Measurements from ENCODE around the gene KIF6. TPM values are rescaled to one million over a fixed set of nuclear protein-coding genes. Genes with fewer than 3 reads are reported as not detected.

The KIF6 gene
- total RNA-seq, 4 donors from 2014 or later: 0.40 to 1.3 (median 0.80) TPM

DNA sequence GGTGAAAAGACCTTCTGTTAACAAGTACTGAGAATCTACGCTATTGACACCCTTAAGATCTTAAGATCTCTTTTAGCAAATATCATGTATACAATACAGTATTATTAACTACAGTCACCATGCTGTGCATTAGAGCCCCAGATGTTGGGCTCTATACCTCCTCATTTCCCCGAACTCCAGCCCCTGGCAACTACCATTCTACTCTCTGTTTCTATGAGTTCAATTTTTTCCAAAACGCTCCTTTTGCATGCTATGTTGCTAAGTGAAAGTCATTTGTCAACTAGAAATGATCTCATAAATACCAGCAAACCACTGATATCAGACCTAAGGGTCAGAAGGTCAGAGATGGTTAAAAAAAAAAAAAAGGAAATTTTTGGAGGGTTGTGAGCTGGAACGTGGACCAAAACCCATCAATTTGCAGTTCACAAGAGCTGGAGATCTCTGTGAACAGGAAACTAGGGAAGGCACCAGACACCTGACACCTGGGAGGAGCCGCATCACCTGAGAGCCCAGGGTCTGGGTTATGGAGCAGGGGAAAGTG is 280.7 kb downstream of the KIF6 start:
- 91% methylated on average over 5 of the region's 5 CpGs for WGBS, 2 donors
- DNase-seq: no peak
- no peaks in the 10 kb centered on the region for H3K9me3 ChIP-seq
- H3K27ac ChIP-seq: no peak overlapping the region
- H3K27me3 ChIP-seq: no peaks in the 10 kb centered on the region
- H3K36me3 ChIP-seq: no peaks in the 10 kb centered on the region
- intact Hi-C loops (cut with DNase I): no loop called here
- TF ChIP-seq, protein P1, sequence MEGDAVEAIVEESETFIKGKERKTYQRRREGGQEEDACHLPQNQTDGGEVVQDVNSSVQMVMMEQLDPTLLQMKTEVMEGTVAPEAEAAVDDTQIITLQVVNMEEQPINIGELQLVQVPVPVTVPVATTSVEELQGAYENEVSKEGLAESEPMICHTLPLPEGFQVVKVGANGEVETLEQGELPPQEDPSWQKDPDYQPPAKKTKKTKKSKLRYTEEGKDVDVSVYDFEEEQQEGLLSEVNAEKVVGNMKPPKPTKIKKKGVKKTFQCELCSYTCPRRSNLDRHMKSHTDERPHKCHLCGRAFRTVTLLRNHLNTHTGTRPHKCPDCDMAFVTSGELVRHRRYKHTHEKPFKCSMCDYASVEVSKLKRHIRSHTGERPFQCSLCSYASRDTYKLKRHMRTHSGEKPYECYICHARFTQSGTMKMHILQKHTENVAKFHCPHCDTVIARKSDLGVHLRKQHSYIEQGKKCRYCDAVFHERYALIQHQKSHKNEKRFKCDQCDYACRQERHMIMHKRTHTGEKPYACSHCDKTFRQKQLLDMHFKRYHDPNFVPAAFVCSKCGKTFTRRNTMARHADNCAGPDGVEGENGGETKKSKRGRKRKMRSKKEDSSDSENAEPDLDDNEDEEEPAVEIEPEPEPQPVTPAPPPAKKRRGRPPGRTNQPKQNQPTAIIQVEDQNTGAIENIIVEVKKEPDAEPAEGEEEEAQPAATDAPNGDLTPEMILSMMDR (IDR thresholded peaks at IDR 0.05): no peak
- TF ChIP-seq POLR2A (IDR thresholded peaks at IDR 0.05): no peak
- no peaks in the 10 kb centered on the region for H3K4me1 ChIP-seq
- H3K4me3 ChIP-seq (replicated peaks in 1 of 3): no peak overlapping the region

DNA sequence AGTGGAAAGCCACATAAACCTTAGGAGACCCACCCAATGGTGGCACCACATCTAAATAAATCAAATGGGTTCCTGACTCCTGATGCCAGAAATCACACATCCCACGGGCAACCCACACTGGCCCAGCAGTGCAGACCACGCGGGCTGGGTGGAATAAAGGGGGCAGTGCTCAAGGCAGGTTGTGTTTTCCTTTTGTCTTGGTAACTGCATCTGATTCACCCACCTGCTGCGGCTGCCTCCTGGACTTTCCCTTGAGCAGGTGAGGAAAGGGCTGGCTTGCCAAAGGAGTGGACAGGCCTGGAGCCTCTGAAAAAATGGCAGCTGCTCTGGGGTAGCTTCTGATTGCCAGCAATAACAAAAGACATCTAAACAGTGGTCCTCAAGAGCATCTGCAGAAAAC is 283.2 kb downstream of the KIF6 start:
- Histone ChIP-seq H3K27me3 (no peaks in the 10 kb centered on the region), H3K4me3 (replicated peaks in 1 of 3) (no peak overlapping the region), H3K27ac (no peak overlapping the region), H3K36me3 (no peaks in the 10 kb centered on the region), H3K9me3 (no peaks in the 10 kb centered on the region), H3K4me1 (no peaks in the 10 kb centered on the region)
- intact Hi-C loops (cut with DNase I): no loop called here
- no peak for DNase-seq
- TF ChIP-seq, protein P1 (IDR thresholded peaks at IDR 0.05): no peak
- TF ChIP-seq POLR2A (IDR thresholded peaks at IDR 0.05): no peak
- 90 to 93% methylated on average over 4 of the region's 4 CpGs for WGBS, 2 donors

DNA sequence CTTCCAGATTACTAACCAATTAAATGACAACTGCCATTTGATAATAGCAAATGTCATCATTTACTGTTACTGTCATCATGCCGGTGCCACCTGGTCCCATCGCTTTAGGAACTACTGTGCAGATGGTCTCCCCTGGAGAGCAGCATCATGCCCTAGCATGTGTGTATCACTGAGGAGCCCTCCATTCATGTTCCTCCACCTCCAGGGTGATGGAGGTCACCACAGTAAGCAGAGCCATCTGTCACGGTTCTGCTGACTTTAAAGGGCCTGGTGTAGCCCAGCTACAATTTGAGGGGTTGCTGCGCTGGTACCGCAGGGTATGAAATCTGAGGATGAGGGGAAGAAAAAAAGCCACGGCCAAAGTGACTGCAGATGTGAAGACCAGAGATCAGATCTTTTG is 283.9 kb downstream of the KIF6 start:
- Histone ChIP-seq H3K9me3 (no peaks in the 10 kb centered on the region), H3K4me1 (no peaks in the 10 kb centered on the region), H3K27ac (no peak overlapping the region), H3K36me3 (no peaks in the 10 kb centered on the region), H3K27me3 (no peaks in the 10 kb centered on the region), H3K4me3 (replicated peaks in 1 of 3) (no peak overlapping the region)
- no peak for DNase-seq
- intact Hi-C loops (cut with DNase I): no loop called here
- WGBS, 2 donors: 95 to 96% methylated on average over 6 of the region's 6 CpGs
- TF ChIP-seq, protein P1 (IDR thresholded peaks at IDR 0.05): no peak
- no peak for TF ChIP-seq POLR2A (IDR thresholded peaks at IDR 0.05)

DNA sequence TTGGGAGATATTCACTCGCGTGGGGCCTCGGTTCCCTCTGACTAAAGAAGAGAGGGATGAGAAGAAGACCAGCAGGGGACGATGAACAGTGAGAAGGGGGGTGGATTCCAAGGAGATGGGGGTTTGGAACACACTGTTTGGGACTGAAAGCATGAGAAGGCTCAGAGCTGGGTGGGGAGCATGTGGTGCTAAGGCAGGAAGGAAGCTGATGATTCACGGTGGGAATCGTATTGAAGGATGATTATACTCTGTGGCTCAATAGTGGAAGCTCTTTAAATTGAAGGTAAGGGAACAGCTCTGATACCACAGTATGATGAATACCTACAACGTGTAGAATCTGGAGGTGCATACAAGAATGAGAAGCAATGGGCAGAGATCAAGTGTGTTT is 285.2 kb downstream of the KIF6 start:
- DNase-seq: no peak
- H3K9me3 ChIP-seq: no peaks in the 10 kb centered on the region
- no peak overlapping the region for H3K4me3 ChIP-seq (replicated peaks in 1 of 3)
- intact Hi-C loops (cut with DNase I): no loop called here
- H3K27me3 ChIP-seq: no peaks in the 10 kb centered on the region
- TF ChIP-seq, protein P1 (IDR thresholded peaks at IDR 0.05): no peak
- TF ChIP-seq POLR2A (IDR thresholded peaks at IDR 0.05): no peak
- no peaks in the 10 kb centered on the region for H3K36me3 ChIP-seq
- WGBS, 2 donors: 69 to 73% methylated on average over 7 of the region's 7 CpGs
- H3K4me1 ChIP-seq: no peaks in the 10 kb centered on the region
- H3K27ac ChIP-seq: no peak overlapping the region

DNA sequence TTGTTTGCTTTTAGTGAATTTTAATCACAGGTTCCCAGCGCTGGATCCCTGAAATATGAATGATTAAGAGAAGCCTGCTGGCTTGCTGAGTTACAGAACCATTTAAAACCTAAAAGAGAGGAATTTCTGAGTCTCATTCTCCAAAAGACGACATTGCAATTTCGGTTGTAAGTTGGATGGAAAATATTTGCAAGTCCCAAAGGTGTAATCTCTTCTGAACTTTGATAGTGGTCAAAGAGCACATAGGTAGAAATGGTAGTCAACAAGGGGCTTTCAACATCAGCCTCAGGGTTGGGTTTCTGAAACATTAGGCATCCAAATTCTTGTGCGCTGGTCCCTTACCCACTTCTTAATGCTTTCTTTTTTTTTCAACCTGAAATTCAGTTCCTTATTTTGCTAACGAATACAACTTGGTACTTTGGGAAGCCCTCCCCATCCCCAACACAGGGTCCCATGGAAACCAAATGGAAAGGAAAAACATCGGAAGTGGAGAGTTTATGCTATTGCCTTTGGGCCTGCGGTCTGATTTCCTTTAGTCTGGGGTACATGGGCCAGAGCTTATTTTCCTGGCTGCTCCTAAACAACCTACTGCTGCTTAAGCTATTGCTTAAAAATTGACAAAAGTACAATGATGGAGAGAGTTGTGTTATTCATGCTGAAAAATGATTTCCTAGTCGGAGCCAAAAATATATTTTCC is 285.7 kb downstream of the KIF6 start:
- Histone ChIP-seq H3K4me3 (replicated peaks in 1 of 3) (no peak overlapping the region), H3K9me3 (no peaks in the 10 kb centered on the region), H3K27ac (no peak overlapping the region), H3K4me1 (no peaks in the 10 kb centered on the region), H3K36me3 (no peaks in the 10 kb centered on the region), H3K27me3 (no peaks in the 10 kb centered on the region)
- intact Hi-C loops (cut with DNase I): no loop called here
- WGBS, 2 donors: 77 to 85% methylated on average over 8 of the region's 8 CpGs
- DNase-seq: no peak
- TF ChIP-seq POLR2A (IDR thresholded peaks at IDR 0.05): no peak
- TF ChIP-seq, protein P1 (IDR thresholded peaks at IDR 0.05): no peak
